GM19468 (cell line): ENCODE data around the gene FRMPD1.
"Not testable (repeated sequence)": the region's sequence is repeated elsewhere in the genome, so short reads cannot be mapped to it uniquely, and the experiment has no call there.

Experiments used
- ATAC-seq: cut with Tn5 transposase; IDR thresholded peaks from one replicate; pipeline ENCODE4 v1.9.1; 2021; ENCODE audit warnings: mild to moderate bottlenecking, moderate library complexity, moderate number of reproducible peaks; ENCODE audit not compliant: unreplicated experiment; ENCODE audit errors: extremely low read depth

Gene FRMPD1

DNA sequence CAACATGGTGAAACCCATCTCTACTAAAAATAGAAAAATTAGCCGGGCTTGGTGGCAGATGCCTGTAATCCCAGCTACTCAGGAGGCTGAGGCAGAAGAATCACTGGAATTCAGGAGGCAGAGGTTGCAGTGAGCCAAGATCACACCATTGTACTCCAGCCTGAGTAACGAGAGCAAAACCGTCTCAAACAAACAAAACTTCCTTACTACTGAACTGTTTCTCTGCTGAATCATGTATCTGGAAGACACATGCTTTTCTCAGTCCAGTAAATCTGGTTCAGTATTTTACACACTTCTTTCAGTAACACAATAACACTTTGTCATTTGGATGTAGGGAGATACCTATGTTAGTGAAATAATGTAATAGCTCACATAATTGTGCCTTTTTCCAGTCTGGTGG lies 110.8 kb downstream of the FRMPD1 start:
- ATAC-seq, result no peak

DNA sequence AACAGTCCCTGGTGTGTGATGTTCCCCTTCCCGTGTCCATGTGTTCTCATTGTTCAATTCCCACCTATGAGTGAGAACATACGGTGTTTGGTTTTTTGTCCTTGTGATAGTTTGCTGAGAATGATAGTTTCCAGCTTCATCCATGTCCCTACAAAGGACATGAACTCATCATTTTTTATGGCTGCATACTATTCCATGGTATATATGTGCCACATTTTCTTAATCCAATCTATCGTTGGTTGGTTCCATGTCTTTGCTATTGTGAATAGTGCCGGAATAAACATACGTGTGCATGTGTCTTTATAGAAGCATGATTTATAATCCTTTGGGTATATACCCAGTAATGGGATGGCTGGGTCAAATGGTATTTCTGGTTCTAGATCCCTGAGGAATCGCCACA lies 114.5 kb downstream of the FRMPD1 start:
- ATAC-seq, result not testable (repeated sequence)

DNA sequence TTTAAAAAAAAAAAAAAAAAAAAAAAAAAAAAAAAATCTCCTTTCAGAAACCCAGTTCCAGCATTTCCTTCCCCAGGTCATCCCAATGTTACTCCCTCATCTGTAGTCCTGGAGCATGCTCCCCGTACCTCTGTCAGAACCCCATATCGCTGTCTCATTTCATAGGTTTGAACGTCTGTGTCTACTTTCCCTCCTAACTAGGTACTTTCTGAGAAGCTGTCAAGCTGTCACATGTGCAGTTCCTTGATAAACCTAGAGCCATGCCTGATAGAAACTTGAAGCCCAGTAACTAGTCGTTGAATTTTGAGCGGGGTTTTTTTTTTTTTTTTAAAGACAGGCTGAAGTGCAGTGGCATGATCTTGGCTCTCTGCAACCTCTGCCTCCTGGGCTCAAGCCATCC lies 118.6 kb downstream of the FRMPD1 start:
- ATAC-seq, result no peak

DNA sequence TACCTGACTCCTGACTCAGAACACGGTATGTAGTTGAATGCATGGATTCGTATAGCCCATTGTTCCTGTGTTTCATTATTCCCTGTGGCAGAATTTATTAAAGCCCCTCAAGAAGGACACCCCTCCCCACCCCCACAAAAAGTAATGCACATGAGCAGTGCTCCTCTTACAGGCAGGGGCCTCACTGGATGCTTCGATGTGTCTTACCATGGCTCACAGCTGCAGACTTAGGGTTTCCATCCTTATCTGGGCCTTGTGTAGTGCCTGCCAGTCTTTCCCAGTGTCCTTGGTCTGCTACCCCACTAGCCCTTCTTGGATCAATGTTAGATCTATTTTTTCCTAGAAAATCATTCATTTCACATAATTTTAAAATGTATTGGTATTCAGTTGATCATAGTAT lies 119.2 kb downstream of the FRMPD1 start:
- no peak for ATAC-seq

DNA sequence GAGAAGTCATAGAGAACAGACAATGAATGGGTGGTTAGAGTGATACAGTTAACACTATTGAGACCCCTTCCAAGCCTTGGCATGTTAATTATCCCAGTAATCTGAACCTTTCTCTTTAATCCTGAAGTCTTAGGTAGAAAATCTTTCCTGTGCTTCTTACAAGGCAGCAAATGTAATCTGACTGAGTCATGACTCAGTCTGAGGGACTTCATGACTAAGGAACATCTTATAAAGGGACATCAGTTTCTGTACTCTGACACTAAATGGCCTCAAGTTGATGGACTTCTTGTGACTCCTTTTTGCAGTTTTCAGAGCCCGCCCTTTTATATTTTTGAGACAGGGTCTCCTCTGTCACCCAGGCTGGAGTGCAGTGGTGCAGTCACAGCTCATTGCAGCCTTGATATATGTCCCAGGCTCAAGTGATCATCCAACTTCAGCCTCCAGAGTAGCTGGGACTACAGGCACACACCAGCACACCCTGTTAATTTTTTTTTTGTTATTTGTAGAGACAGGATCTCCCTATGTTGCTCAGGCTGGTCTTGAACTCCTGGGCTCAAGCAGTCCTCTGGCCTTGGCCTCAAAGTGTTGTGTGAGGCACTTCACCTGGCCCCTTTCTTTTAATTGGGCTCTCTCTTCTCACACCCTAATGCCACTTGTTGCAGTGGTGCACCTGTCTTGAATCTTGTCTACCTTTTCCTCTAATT lies 124.6 kb downstream of the FRMPD1 start:
- no peak for ATAC-seq

DNA sequence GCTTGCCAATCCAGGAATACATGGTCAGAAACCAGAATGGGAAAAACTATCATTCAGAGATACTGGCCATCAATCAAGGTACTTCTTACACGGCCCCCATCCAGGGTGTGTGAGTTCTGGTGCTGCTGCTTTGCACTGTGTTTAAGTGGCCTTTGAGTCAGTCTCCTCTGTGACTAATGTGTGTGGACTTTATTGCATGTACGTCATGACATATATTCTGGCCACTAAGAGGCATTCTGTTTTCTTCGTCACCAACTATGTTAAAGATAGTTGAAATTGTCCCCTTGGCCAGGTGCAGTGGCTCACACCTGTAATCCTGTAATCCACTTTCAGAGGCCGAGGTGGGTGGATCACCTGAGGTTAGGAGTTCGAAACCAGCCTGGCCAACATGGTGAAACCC lies 125.6 kb downstream of the FRMPD1 start:
- ATAC-seq, result no peak

DNA sequence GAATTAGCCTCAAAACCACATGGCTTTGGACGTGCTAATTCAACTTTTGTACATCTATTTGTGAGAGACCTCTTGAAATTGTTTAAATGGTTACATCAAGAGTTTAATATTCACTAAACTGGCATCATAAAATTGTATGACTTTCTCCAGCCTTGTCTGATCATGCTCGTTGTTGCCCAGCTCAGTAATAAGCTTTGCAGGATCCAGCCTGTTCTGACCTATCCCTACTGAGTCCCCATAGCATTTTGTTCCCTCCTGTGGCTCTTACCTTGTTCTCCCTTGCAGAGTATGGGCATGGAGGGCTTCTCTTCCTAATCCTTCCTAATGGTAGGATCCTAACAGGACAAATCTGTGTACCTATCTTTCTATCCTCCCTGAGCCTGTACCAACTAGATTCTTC lies 127.8 kb downstream of the FRMPD1 start:
- ATAC-seq, result no peak

DNA sequence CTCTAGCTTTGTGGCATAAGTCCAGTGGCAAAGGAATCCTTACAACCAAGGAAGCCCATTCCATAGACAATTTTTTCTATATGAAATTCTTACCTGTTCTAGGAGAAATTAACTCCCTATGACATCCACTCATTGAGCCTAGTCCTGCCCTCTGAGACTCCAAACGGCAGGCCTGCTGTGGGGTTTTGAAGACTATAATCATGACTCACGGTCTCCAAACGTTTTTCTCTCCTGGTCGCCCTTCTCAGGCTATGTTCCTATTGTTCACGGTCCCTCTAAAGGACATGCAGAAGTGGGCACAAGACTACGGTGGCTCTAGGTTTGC lies 133.5 kb downstream of the FRMPD1 start:
- no peak for ATAC-seq

DNA sequence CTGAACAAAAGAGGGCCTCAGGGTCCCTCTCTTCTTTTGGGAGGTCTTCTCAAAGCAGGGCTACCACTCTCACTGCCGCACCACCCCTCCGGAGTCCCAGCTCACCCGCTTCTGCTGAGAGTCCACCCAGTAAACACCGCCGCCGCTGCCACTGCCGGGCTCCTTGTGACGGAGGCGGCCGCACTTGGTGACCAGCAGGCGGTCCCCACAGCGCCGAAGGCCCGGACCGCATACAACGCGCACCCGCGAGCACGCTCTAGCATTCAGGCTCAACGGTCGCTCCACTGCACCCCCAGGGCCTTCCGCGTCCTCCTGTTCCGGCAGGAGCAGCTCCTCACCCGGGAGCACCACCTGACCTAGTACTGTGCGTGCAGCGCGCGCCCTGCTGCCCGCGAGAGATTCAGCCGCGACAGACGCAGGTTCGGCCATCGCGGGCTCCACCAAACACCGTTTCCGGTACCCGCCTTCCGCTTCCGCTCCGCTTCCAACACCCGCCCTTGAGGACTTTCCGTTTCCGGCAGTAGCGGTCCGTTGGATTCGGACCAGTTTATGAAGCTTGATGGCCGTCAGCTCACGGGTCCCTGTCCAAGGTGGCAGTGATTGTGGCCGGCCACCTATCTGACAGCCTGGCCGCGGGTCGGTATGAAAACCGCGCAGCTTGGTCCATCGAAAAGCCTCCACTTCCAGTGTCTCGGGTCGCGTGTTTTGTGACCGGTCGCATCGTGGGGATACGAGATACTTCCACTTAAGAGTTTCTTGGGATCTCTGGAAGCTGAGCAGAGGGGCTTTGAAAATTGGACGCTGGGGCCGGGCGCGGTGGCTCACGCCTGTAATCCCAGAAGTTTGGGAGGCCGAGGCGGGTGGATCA lies 134.1 kb downstream of the FRMPD1 start, which contains the start of gene EXOSC3:
EXOSC3 (minus strand) TSS at position 449 of the 868 bp plus-strand sequence; CDS start at position 429, 20 bp downstream.
- ATAC-seq, result peak; percentile 79

DNA sequence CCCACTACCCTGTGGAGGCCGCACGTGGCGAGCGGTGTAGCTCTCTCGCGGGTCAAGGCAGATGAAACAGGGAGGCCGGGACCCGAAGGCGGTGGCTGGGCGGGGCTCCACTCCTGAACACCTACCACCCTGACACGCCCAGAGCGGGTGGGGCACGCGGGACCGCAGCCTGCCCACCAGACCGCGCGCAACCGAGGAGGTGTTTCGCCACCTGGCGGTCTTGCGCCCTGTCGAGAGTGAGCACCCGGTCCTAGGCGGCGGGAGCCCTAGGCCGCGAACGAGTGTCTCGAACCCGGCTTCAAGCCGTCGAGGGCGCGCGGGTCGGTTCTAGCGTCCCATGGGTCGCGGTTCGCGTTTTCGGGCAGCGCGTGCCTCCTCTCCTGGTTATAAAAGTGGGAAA lies 136.3 kb downstream of the FRMPD1 start:
- ATAC-seq, result no peak

DNA sequence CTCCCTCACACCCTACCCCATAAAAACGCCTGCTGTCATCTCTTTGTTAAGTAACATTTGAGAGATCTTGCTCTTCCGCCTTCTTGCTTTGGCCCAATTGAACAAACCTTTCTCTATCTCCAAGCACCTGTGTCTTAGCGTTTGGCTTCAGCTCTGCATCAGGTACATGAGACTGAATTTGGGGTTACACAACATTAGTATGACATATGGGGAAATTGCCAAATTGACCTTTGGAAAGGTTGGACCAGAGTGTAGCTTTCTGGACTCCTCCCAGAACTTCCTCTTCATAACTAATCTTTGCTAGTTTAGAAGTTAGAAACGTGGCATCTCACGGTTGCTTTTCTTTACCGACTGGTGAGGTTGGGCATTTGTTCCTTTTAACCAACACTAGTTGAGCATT lies 137.6 kb downstream of the FRMPD1 start:
- no peak for ATAC-seq

DNA sequence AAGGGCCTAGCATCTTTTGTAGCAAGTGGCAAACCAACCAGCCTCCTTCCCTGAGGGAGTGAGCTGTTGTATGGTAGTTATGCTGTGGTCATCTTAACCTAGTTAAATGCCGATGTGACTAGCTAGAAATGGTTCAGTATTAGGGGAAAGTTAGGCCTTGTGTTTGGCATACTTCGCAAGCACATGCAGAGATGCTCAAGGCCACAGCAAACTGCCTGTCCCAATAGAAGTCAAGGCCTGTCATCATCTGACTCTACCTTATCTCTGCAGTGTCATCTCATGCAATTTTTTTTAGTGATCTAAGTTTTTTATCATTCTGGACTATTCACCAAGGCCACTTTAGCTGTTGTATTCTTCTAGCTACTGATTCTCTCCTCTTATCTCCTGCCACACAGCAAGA lies 139.3 kb downstream of the FRMPD1 start:
- no peak for ATAC-seq

DNA sequence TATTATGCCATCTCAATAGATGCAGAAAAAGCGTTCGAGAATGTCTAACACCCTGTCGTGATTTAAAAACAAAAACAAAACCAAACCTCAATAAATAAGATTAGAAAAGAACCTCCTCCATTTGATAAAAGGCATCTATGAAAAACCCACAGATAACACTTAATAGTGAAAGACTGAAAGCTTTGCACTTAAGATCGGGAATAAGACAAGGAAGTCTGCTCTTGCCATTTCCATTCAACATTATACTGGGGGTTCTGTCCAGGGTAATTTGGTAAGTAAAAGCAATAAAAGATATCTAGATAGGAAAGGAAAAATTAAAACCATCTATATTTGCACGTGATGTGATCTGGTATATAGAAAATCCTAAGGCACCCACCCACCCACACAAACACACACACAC lies 141.4 kb downstream of the FRMPD1 start:
- ATAC-seq, result no peak

DNA sequence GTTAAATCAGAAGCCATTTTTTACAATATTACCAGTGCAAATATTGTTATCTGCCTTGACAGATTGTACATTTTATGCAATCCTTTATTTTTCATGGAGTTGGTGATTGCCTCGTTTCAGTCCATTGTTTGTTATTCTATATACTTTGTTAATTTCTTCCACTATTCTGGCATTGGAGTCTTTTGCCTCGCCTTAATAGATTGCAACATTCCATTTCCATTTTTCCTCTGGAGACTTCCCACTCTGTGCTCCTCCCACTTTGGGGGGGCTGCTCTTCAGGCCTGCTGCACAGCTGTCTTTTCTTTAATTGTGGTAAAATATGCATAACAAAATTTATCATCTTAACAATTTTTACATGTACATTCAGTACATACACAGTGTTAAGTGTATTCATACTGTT lies 145.5 kb downstream of the FRMPD1 start:
- no peak for ATAC-seq
